ENCODE data around the gene HPCA.

HPCA gene

GRCh38 chr1:32900956-32901822 is 14.9 kb downstream of the HPCA start, which contains the start of gene TMEM54:
TSS of gene TMEM54 (minus strand) at chr1:32901389. CDS start at chr1:32901238, 151 bp downstream.
- Histone ChIP-seq H2AFZ (ENCODE audit: low read length) (no peak within 1 kb of the TSS), H3K9me3 (ENCODE audit: low read length) (no peaks in the 10 kb centered on the region), H3K4me1 (ENCODE audit: insufficient read depth, low read length, severe bottlenecking) (peaks cover 3% of the 10 kb centered on the region), H3K4me2 (ENCODE audit: low read length) (peak within 1 kb of the TSS; percentile 66), H3K9me2 (ENCODE audit: low read depth, low read length) (no peaks in the 10 kb centered on the region), H3K4me3 (ENCODE audit: low read depth, low read length, poor library complexity, severe bottlenecking) (peak within 1 kb of the TSS; percentile 53), H3K27me3 (ENCODE audit: insufficient read depth, low read length) (peaks cover 14% of the 10 kb centered on the region), H3F3A (ENCODE audit: insufficient read depth, low read length) (no peaks in the 10 kb centered on the region), H3K27ac (ENCODE audit: low read depth, low read length, poor library complexity, severe bottlenecking) (no peak within 1 kb of the TSS), H4K20me1 (ENCODE audit: insufficient read depth, low read length) (no peaks in the 10 kb centered on the region), H3K36me3 (ENCODE audit: insufficient read depth, low read length) (no peaks in the 10 kb centered on the region), H3K9ac (ENCODE audit: low read length) (no peak within 1 kb of the TSS; the same call in 1 of the 2 replicates), H3K79me2 (ENCODE audit: insufficient read depth, low read length) (no peaks in the 10 kb centered on the region)
- TF ChIP-seq EZH2 (IDR thresholded peaks at IDR 0.05; ENCODE audit: borderline replicate concordance, low read length): no peak
- TF ChIP-seq, protein P1, sequence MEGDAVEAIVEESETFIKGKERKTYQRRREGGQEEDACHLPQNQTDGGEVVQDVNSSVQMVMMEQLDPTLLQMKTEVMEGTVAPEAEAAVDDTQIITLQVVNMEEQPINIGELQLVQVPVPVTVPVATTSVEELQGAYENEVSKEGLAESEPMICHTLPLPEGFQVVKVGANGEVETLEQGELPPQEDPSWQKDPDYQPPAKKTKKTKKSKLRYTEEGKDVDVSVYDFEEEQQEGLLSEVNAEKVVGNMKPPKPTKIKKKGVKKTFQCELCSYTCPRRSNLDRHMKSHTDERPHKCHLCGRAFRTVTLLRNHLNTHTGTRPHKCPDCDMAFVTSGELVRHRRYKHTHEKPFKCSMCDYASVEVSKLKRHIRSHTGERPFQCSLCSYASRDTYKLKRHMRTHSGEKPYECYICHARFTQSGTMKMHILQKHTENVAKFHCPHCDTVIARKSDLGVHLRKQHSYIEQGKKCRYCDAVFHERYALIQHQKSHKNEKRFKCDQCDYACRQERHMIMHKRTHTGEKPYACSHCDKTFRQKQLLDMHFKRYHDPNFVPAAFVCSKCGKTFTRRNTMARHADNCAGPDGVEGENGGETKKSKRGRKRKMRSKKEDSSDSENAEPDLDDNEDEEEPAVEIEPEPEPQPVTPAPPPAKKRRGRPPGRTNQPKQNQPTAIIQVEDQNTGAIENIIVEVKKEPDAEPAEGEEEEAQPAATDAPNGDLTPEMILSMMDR (IDR thresholded peaks at IDR 0.05; ENCODE audit: low read length): no peak

DNA sequence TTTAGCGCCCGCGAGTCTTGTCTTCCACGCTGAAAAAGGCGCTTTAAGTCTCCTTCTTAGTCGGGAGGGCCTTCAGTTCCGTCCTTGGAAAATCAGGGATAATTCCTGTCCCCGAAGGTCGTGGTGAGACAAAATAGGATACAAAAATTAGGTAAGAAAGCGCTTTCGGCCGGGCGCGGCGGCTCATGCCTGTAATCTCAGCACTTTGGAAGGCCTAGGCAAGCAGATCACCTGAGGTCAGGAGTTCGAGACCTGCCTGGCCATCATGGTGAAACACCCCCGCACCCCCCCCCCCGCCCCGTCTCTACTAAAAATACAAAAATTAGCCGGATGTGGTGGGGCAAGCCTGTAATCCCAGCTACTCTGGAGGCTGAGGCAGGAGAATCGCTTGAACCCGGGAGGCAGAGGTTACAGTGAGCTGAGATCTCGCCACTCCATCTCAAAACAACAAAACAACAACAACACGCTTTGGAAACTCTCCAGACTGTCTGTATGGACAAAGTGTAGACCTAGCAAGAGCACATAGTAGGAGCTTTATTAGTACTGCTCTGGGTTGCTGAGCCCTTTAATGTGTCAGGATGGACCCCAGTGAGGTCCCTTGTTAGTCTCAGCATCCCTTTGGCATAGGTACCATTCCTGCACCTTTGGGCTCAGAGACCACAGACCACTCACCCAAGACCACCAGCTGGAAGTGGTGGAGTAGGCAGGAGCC is 15.7 kb downstream of the HPCA start:
- no peaks in the 10 kb centered on the region for H3F3A ChIP-seq (ENCODE audit: insufficient read depth, low read length)
- H3K27me3 ChIP-seq (ENCODE audit: insufficient read depth, low read length): peaks cover 14% of the 10 kb centered on the region
- H3K9me2 ChIP-seq (ENCODE audit: low read depth, low read length): no peaks in the 10 kb centered on the region
- H3K4me1 ChIP-seq (ENCODE audit: insufficient read depth, low read length, severe bottlenecking): peaks cover 3% of the 10 kb centered on the region
- TF ChIP-seq EZH2 (IDR thresholded peaks at IDR 0.05; ENCODE audit: borderline replicate concordance, low read length): no peak
- H3K27ac ChIP-seq (ENCODE audit: low read depth, low read length, poor library complexity, severe bottlenecking): no peak overlapping the region
- peak overlapping the region; percentile 43 for H3K4me2 ChIP-seq (ENCODE audit: low read length)
- H3K79me2 ChIP-seq (ENCODE audit: insufficient read depth, low read length): no peaks in the 10 kb centered on the region
- no peaks in the 10 kb centered on the region for H4K20me1 ChIP-seq (ENCODE audit: insufficient read depth, low read length)
- H3K36me3 ChIP-seq (ENCODE audit: insufficient read depth, low read length): no peaks in the 10 kb centered on the region
- H3K4me3 ChIP-seq (ENCODE audit: low read depth, low read length, poor library complexity, severe bottlenecking): peak overlapping the region; percentile 43
- H2AFZ ChIP-seq (ENCODE audit: low read length): no peak overlapping the region
- H3K9me3 ChIP-seq (ENCODE audit: low read length): no peaks in the 10 kb centered on the region
- H3K9ac ChIP-seq (ENCODE audit: low read length): no peak overlapping the region; the same call in 1 of the 2 replicates

DNA sequence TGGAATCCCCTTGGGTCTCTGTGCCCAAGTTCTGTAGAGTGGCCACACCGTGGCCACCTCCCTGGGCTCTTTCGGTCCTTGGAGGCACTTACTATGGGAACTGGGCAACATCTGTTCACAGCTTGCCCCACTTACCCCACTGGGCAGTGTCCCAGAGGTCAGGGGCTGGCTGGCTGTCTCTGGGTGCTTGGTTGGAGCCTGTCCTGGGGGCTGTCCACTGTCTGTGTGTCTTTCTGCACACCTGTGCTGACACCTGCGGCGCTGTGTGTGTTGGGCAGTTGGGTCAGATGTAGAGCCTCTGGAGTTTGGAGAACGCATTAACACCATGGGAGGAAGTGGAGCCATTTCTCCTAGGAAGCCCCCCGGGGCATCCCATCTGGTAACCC is 16.2 kb downstream of the HPCA start:
- no peak overlapping the region for H3K4me2 ChIP-seq (ENCODE audit: low read length)
- H3K9me2 ChIP-seq (ENCODE audit: low read depth, low read length): no peaks in the 10 kb centered on the region
- H4K20me1 ChIP-seq (ENCODE audit: insufficient read depth, low read length): no peaks in the 10 kb centered on the region
- no peak for TF ChIP-seq EZH2 (IDR thresholded peaks at IDR 0.05; ENCODE audit: borderline replicate concordance, low read length)
- TF ChIP-seq, protein P1 (IDR thresholded peaks at IDR 0.05; ENCODE audit: low read length): no peak
- H3K27me3 ChIP-seq (ENCODE audit: insufficient read depth, low read length): peaks cover 14% of the 10 kb centered on the region
- H3K36me3 ChIP-seq (ENCODE audit: insufficient read depth, low read length): no peaks in the 10 kb centered on the region
- peaks cover 3% of the 10 kb centered on the region for H3K4me1 ChIP-seq (ENCODE audit: insufficient read depth, low read length, severe bottlenecking)
- no peaks in the 10 kb centered on the region for H3K79me2 ChIP-seq (ENCODE audit: insufficient read depth, low read length)
- no peak overlapping the region for H3K9ac ChIP-seq (ENCODE audit: low read length)
- no peak overlapping the region for H3K27ac ChIP-seq (ENCODE audit: low read depth, low read length, poor library complexity, severe bottlenecking)
- no peaks in the 10 kb centered on the region for H3F3A ChIP-seq (ENCODE audit: insufficient read depth, low read length)
- H3K9me3 ChIP-seq (ENCODE audit: low read length): no peaks in the 10 kb centered on the region
- no peak overlapping the region for H2AFZ ChIP-seq (ENCODE audit: low read length)
- H3K4me3 ChIP-seq (ENCODE audit: low read depth, low read length, poor library complexity, severe bottlenecking): no peak overlapping the region

Data from OCI-LY1 (cell line).